A673 (cell line): ENCODE measurements around the gene YDJC. TPM values are rescaled to one million over a fixed set of nuclear protein-coding genes. Genes with fewer than 3 reads are reported as not detected.
"Not testable (repeated sequence)": the region's sequence is repeated elsewhere in the genome, so short reads cannot be mapped to it uniquely, and the experiment has no call there.

Experiments used
- BruUV-seq: library from RNA; stranded (reverse); fragments of 400-500 nt; replicated peaks from 2 replicates; lab custom pipeline; 2021; lab: Mats Ljungman, UMichigan
- CTCF ChIA-PET: fragments of 300-600 bp; sonication (Branson Sonifier 250); formaldehyde crosslinking; loops from one replicate; lab custom pipeline; 2022; ENCODE audit warnings: antibody characterized with exemption; lab: Charles Lee
- POLR2A ChIA-PET: fragments of 300-600 bp; sonication (Branson Sonifier 250); formaldehyde crosslinking; loops from one replicate; lab custom pipeline; 2022; ENCODE audit warnings: antibody characterized with exemption; ENCODE audit not compliant: low non-redundant PET; lab: Charles Lee
- DNase-seq: peaks from one replicate; pipeline ENCODE4 v3.0.0-alpha.2; 2015; ENCODE audit warnings: low spot score
- H3K27ac ChIP-seq: fragments of 200-600 bp; sonication (generic); 2 replicates; pipeline ENCODE4 v1.5.1; 2016; ENCODE audit warnings: mixed run types, low read depth, mild to moderate bottlenecking, mixed read lengths, antibody characterized with exemption, low read length; ENCODE audit not compliant: poor library complexity, severe bottlenecking
- H3K27me3 ChIP-seq: fragments of 200-600 bp; sonication (generic); replicated peaks from 2 replicates; pipeline ENCODE4 v1.6.1; 2017; ENCODE audit warnings: mixed run types, low read depth, mild to moderate bottlenecking, mixed read lengths, antibody characterized with exemption, low read length; ENCODE audit not compliant: insufficient read depth, poor library complexity
- H3K36me3 ChIP-seq: fragments of 200-600 bp; sonication (generic); 2 replicates; pipeline ENCODE4 v1.6.1; 2016; ENCODE audit warnings: mixed run types, mild to moderate bottlenecking, mixed read lengths, antibody characterized with exemption, low read length; ENCODE audit not compliant: insufficient read depth, poor library complexity, severe bottlenecking
- H3K4me1 ChIP-seq: fragments of 200-600 bp; sonication (generic); 2 replicates; pipeline ENCODE4 v1.6.1; 2017; ENCODE audit warnings: mixed run types, mild to moderate bottlenecking, mixed read lengths, antibody characterized with exemption, low read length; ENCODE audit not compliant: insufficient read depth, poor library complexity, severe bottlenecking
- H3K4me3 ChIP-seq: fragments of 200-600 bp; sonication (generic); 2 replicates; pipeline ENCODE4 v1.5.1; 2016; ENCODE audit warnings: low read depth, mixed run types, mild to moderate bottlenecking, mixed read lengths, low read length; ENCODE audit not compliant: poor library complexity, severe bottlenecking
- H3K9me3 ChIP-seq: fragments of 200-600 bp; sonication (generic); 2 replicates; pipeline ENCODE4 v1.6.1; 2016; ENCODE audit warnings: mixed run types, low read depth, mild to moderate bottlenecking, mixed read lengths, antibody characterized with exemption, low read length; ENCODE audit not compliant: poor library complexity, severe bottlenecking
- CTCF ChIP-seq: fragments of 300-800, 200-600 bp; sonication (generic); conservative IDR thresholded peaks from 2 replicates; pipeline ENCODE4 v1.5.1; 2017; ENCODE audit warnings: low read depth, mild to moderate bottlenecking, antibody characterized with exemption, low read length, moderate library complexity, mixed read lengths
- EZH2 ChIP-seq: fragments of 200-600 bp; sonication (generic); IDR thresholded peaks from 2 replicates; pipeline ENCODE4 v1.6.1; 2017; ENCODE audit warnings: borderline replicate concordance, low read depth, mild to moderate bottlenecking, mixed read lengths, antibody characterized with exemption, low read length; ENCODE audit not compliant: poor library complexity, severe bottlenecking
- intact Hi-C: fragments of 100-400 bp; cut with micrococcal nuclease; formaldehyde crosslinking; loops from one replicate; pipeline ENCODE4 v1.10.0; 2022; ENCODE audit not compliant: unreplicated experiment
- total RNA-seq: library from RNA; stranded (reverse); gene quantifications from 2 replicates; pipeline ENCODE4 v1.2.3, GENCODE V29; 2021

YDJC gene
- total RNA-seq, 1 experiment from 2014 or later: 33.8 TPM

- Histone ChIP-seq H3K27me3 (no peaks in the 10 kb centered on the region), H3K27ac (no peak overlapping the region), H3K4me3 (no peak overlapping the region), H3K36me3 (peaks cover 41% of the 10 kb centered on the region), H3K9me3 (no peaks in the 10 kb centered on the region), H3K4me1 (no peaks in the 10 kb centered on the region)
- no peak for DNase-seq
- POLR2A ChIA-PET: no interaction called here
- BruUV-seq: no TSS peak
- CTCF ChIA-PET: no interaction called here
- intact Hi-C loops: no loop called here
- no peak for TF ChIP-seq EZH2
- no peak for TF ChIP-seq CTCF
Measured at GRCh38 chr22:21612858-21613257, 17.0 kb downstream of the YDJC start.

- Histone ChIP-seq H3K27me3 (no peaks in the 10 kb centered on the region), H3K36me3 (peaks cover 41% of the 10 kb centered on the region), H3K27ac (no peak overlapping the region), H3K9me3 (no peaks in the 10 kb centered on the region), H3K4me1 (no peaks in the 10 kb centered on the region), H3K4me3 (no peak overlapping the region)
- CTCF ChIA-PET: interaction anchor here (0.6 kb wide), 1 partner anchor 167 kb away, joined by 3 read pairs; no protein-coding TSS in a partner anchor
- BruUV-seq: no TSS peak
- no peak for DNase-seq
- intact Hi-C loops: no loop called here
- TF ChIP-seq CTCF: no peak
- no peak for TF ChIP-seq EZH2
- POLR2A ChIA-PET: no interaction called here
Measured at GRCh38 chr22:21611210-21611977, 18.4 kb downstream of the YDJC start.

- intact Hi-C loops, H3K9me3 ChIP-seq, H3K4me1 ChIP-seq, H3K27me3 ChIP-seq, H3K27ac ChIP-seq, H3K4me3 ChIP-seq, BruUV-seq, DNase-seq: not testable (repeated sequence)
- CTCF ChIA-PET: interaction anchor here (0.6 to 1.0 kb wide), 2 partner anchors 19 to 696 kb away, joined by 4 read pairs; no protein-coding TSS in a partner anchor
- H3K36me3 ChIP-seq: peaks cover 34% of the 10 kb centered on the region
- POLR2A ChIA-PET: interaction anchor here (0.6 kb wide), 1 partner anchor 11 kb away, joined by 4 read pairs; no protein-coding TSS in a partner anchor
Measured at GRCh38 chr22:21609556-21610157, 20.2 kb downstream of the YDJC start.
